A549 (cell line): ENCODE results near the gene SEPTIN1. TPM values are rescaled to one million over a fixed set of nuclear protein-coding genes. Genes with fewer than 3 reads are reported as not detected.

Experiments used
- ATAC-seq, 2 experiments: fragments of 200-7000 bp in 1 of 2; fragments of >200 bp in 1 of 2; cut with Nextera tagmentation in 1 of 2; cut with Tn5 transposase in 1 of 2; 3 replicates each; pipeline versions ENCODE4 v1.8.0 to v1.9.1; 2018 to 2020; ENCODE audit warnings: mild to moderate bottlenecking in 1 of 2, moderate library complexity in 1 of 2
- CTCF ChIA-PET: fragments of 300-600 bp; sonication (Branson Sonifier 250); formaldehyde crosslinking; extraction: SDS; loops from one replicate; lab custom pipeline; 2021; ENCODE audit warnings: antibody characterized with exemption, inconsistent platforms; lab: Yijun Ruan, JAX
- POLR2A ChIA-PET: fragments of 350-600 bp; formaldehyde crosslinking; extraction: SDS; loops from one replicate; lab custom pipeline; 2021; ENCODE audit warnings: antibody characterized with exemption, inconsistent platforms; lab: Yijun Ruan, JAX
- DNase-seq, 2 experiments: peaks; one replicate each; pipeline versions ENCODE4 v3.0.0 to v3.0.0-alpha.2; 2011 to 2016; ENCODE audit warnings: low read depth in 1 of 2, low spot score in 1 of 2
- FAIRE-seq: peaks from 2 replicates; lab custom pipeline; 2011; peaks lifted over from hg19 to GRCh38; lab: Jason Lieb, UNC
- H3K27ac ChIP-seq, 2 experiments: fragments of >200 bp; sonication (Bioruptor Twin); formaldehyde crosslinking; 3 replicates each; pipeline ENCODE4 v1.5.1; 2016 to 2017
- H3K4me1 ChIP-seq: fragments of >200 bp; sonication (Bioruptor Twin); formaldehyde crosslinking; 3 replicates; pipeline ENCODE4 v1.6.1; 2016
- H3K4me2 ChIP-seq: fragments of >200 bp; sonication (Bioruptor Twin); formaldehyde crosslinking; 3 replicates; pipeline ENCODE4 v1.6.1; 2016
- H3K4me3 ChIP-seq: fragments of >200 bp; sonication (Bioruptor Twin); formaldehyde crosslinking; 3 replicates; pipeline ENCODE4 v1.5.1; 2016
- H3K9me3 ChIP-seq: fragments of >200 bp; sonication (Bioruptor Twin); formaldehyde crosslinking; 3 replicates; pipeline ENCODE4 v1.6.1; 2016
- BCL3 ChIP-seq: fragments of >200 bp; sonication (Bioruptor Twin); formaldehyde crosslinking; IDR thresholded peaks from 3 replicates; pipeline ENCODE4 v1.6.1; 2016
- E2F6 ChIP-seq: IDR thresholded peaks from 2 replicates; pipeline ENCODE4 v1.6.1; 2012; ENCODE audit warnings: low read depth, borderline replicate concordance
- EHF ChIP-seq: fragments of 250-450 bp; sonication (Bioruptor Pico); IDR thresholded peaks from 2 replicates; pipeline ENCODE4 v1.5.0; 2020; ENCODE audit warnings: mild to moderate bottlenecking
- ELK1 ChIP-seq: fragments of 150-350 bp; IDR thresholded peaks from 2 replicates; pipeline ENCODE4 v1.6.1; 2014; ENCODE audit warnings: low read depth, mild to moderate bottlenecking, low read length
- ESRRA ChIP-seq: fragments of 150-350 bp; IDR thresholded peaks from 2 replicates; pipeline ENCODE4 v1.6.1; 2014; ENCODE audit warnings: mild to moderate bottlenecking, low read length, borderline replicate concordance
- FOSL2 ChIP-seq, 2 experiments: fragments of 450-650 bp in 1 of 2; fragments of >200 bp in 1 of 2; sonication (Bioruptor Twin) in 1 of 2; formaldehyde crosslinking; IDR thresholded peaks; 2 replicates each; pipeline versions ENCODE4 v1.5.0 to v1.6.1; 2016 to 2020; ENCODE audit warnings: mild to moderate bottlenecking in 1 of 2, moderate library complexity in 1 of 2
- GATA3 ChIP-seq: IDR thresholded peaks from 2 replicates; pipeline ENCODE4 v1.6.1; 2012; ENCODE audit warnings: borderline replicate concordance
- HDAC2 ChIP-seq: fragments of 200-600 bp; sonication (generic); IDR thresholded peaks from 2 replicates; pipeline ENCODE4 v1.6.1; 2016
- HES2 ChIP-seq: fragments of >200 bp; sonication (Bioruptor Twin); formaldehyde crosslinking; IDR thresholded peaks from 2 replicates; pipeline ENCODE4 v1.6.1; 2016
- HMGXB4 ChIP-seq: fragments of 250-450 bp; sonication (Bioruptor Pico); IDR thresholded peaks from 2 replicates; pipeline ENCODE4 v1.5.0; 2021; ENCODE audit warnings: mild to moderate bottlenecking, moderate library complexity, borderline replicate concordance
- JUN ChIP-seq, 2 experiments: fragments of >200 bp; sonication (Bioruptor Twin); formaldehyde crosslinking; IDR thresholded peaks; 2 replicates in 1 of 2; 3 replicates in 1 of 2; pipeline ENCODE4 v1.6.1; 2016 to 2017
- JUNB ChIP-seq: fragments of >200 bp; sonication (Bioruptor Twin); formaldehyde crosslinking; IDR thresholded peaks from 2 replicates; pipeline ENCODE4 v1.6.1; 2016
- MAFK ChIP-seq: fragments of 450-650 bp; IDR thresholded peaks from 2 replicates; pipeline ENCODE4 v1.6.1; 2014; ENCODE audit not compliant: partially characterized antibody
- MAX ChIP-seq: IDR thresholded peaks from 2 replicates; pipeline ENCODE4 v1.6.1; 2012
- MYC ChIP-seq: IDR thresholded peaks from 2 replicates; pipeline ENCODE4 v1.6.1; 2012; ENCODE audit warnings: mild to moderate bottlenecking, inconsistent platforms, low read length, improper control_type of control experiment, borderline replicate concordance
- NPAS2 ChIP-seq: fragments of 250-450 bp; sonication (Bioruptor Pico); IDR thresholded peaks from 2 replicates; pipeline ENCODE4 v1.8.0; 2022; ENCODE audit warnings: mild to moderate bottlenecking, moderate library complexity, borderline replicate concordance
- PBX3 ChIP-seq: IDR thresholded peaks from 2 replicates; pipeline ENCODE4 v1.6.1; 2012
- PHF8 ChIP-seq: fragments of 200-600 bp; sonication (generic); IDR thresholded peaks from 2 replicates; pipeline ENCODE4 v1.6.1; 2016; ENCODE audit warnings: low read depth, mild to moderate bottlenecking, antibody characterized with exemption, moderate library complexity, borderline replicate concordance
- POLR2A ChIP-seq: IDR thresholded peaks from 2 replicates; pipeline ENCODE4 v1.6.1; 2012; ENCODE audit warnings: mild to moderate bottlenecking, low read length
- RCOR1 ChIP-seq: fragments of 150-350 bp; IDR thresholded peaks from 2 replicates; pipeline ENCODE4 v1.6.1; 2014; ENCODE audit warnings: antibody characterized with exemption, low read length, low read depth
- RNF2 ChIP-seq: fragments of 200-600 bp; sonication (generic); IDR thresholded peaks from 2 replicates; pipeline ENCODE4 v1.6.1; 2016; ENCODE audit warnings: low read depth, mild to moderate bottlenecking, antibody characterized with exemption, moderate library complexity, borderline replicate concordance
- TP53 ChIP-seq: fragments of 250-450 bp; sonication (Bioruptor Pico); IDR thresholded peaks from 2 replicates; pipeline ENCODE4 v1.5.0; 2021; ENCODE audit warnings: mild to moderate bottlenecking, moderate library complexity
- USF2 ChIP-seq: fragments of 450-650 bp; IDR thresholded peaks from 2 replicates; pipeline ENCODE4 v1.6.1; 2014; ENCODE audit warnings: antibody characterized with exemption
- ZC3H11A ChIP-seq: fragments of 450-650 bp; IDR thresholded peaks from 2 replicates; pipeline ENCODE4 v1.6.1; 2014; ENCODE audit warnings: antibody characterized with exemption, mild to moderate bottlenecking
- WGBS: methylation state at CpG from one replicate; pipeline ENCODE4 v1.1.6; 2017; ENCODE audit errors: missing lambda C conversion rate; 5-methylcytosine and 5-hydroxymethylcytosine counted together
- polyA plus RNA-seq, 4 experiments: library from polyadenylated mRNA; depleted of rRNA in 3 of 4; stranded (reverse); fragments of >200 nt; fragmentation: RNase III in 1 of 4; extraction: RNeasy Plus Mini Kit Qiagen cat#74134 plus additional on column Dnase treatment in 1 of 4; gene quantifications; 2 replicates in 3 of 4; 3 replicates in 1 of 4; pipeline ENCODE4 v1.2.3, GENCODE V29; 2011 to 2017

The SEPTIN1 gene
- polyA plus RNA-seq, 2 of the 4 experiments (the other 2 are of a cell fraction) = 0.17 to 0.65 TPM

- CTCF ChIA-PET = interaction anchor here (0.7 to 7.5 kb wide), 9 partner anchors 10 to 294 kb away, joined by 3 to 149 read pairs (median 4); partner anchors contain the start of genes CD2BP2, DCTPP1, GDPD3 and ZNF48
- Histone ChIP-seq H3K4me1 (peaks cover 20% of the 10 kb centered on the region), H3K27ac (peak within 1 kb of the TSS; percentile 80 to 92), H3K4me3 (peak within 1 kb of the TSS; percentile 62), H3K4me2 (peak within 1 kb of the TSS; percentile 94), H3K9me3 (no peaks in the 10 kb centered on the region)
- TF ChIP-seq MAFK (peak; percentile 3), MYC (peak; percentile 89; the same call in 1 of the 2 replicates), JUN (IDR thresholded peaks at IDR 0.05) (peak; percentile 31 to 93; a peak in 3 of 5 replicates), HMGXB4 (CRISPR knock-in tag) (no peak), FOSL2 (IDR thresholded peaks at IDR 0.05) (no peak), FOSL2 (CRISPR knock-in tag; IDR thresholded peaks at IDR 0.05) (peak; percentile 10; the same call in 1 of the 2 replicates), USF2 (peak; percentile 82), TP53 (peak; percentile 18; the same call in 1 of the 2 replicates), POLR2A (peak; percentile 69), JUNB (no peak), EHF (no peak), GATA3 (no peak), NPAS2 (CRISPR knock-in tag) (no peak), MAX (peak; percentile 98), PBX3 (no peak), PHF8 (peak; percentile 85), BCL3 (peak; percentile 77; the same call in 2 of the 3 replicates), E2F6 (peak; percentile 60; the same call in 1 of the 2 replicates)
- POLR2A ChIA-PET = interaction anchor here (0.7 to 2.1 kb wide), 8 partner anchors 9 to 209 kb away, joined by 3 to 16 read pairs (median 7); partner anchors contain the start of genes DCTPP1 and ZNF48
- under 1% methylated on average over 23 of the region's 65 CpGs for WGBS
- FAIRE-seq = no peak
- ATAC-seq = peak; percentile 88 to 92
- DNase-seq = peak; percentile 83 to 90
Measured at GRCh38 chr16:30407102-30407803, 24.9 kb upstream of the SEPTIN1 start, which contains the start of gene ZNF771. Gene ZNF771, plus strand, starts transcription at chr16:30407606. Its CDS starts 448 bp downstream, at chr16:30408054.

- POLR2A ChIA-PET = interaction anchor here (1.0 to 2.1 kb wide), 6 partner anchors 9 to 36 kb away, joined by 3 to 16 read pairs (median 8); partner anchors contain the start of genes DCTPP1 and ZNF48
- 46% methylated on average over 14 of the region's 14 CpGs for WGBS
- H3K4me3 ChIP-seq = peak overlapping the region; percentile 62
- H3K4me2 ChIP-seq = peak overlapping the region; percentile 94
- no peak for DNase-seq
- peaks cover 20% of the 10 kb centered on the region for H3K4me1 ChIP-seq
- no peak for ATAC-seq
- H3K9me3 ChIP-seq = no peaks in the 10 kb centered on the region
- CTCF ChIA-PET = interaction anchor here (1.2 to 7.5 kb wide), 7 partner anchors 10 to 294 kb away, joined by 3 to 149 read pairs (median 4); partner anchors contain the start of genes DCTPP1, GDPD3 and ZNF48
- H3K27ac ChIP-seq = peak overlapping the region; percentile 80 to 92
- FAIRE-seq = no peak
- no peak for TF ChIP-seq EHF
- TF ChIP-seq RCOR1 = no peak
- TF ChIP-seq GATA3 = no peak
- no peak for TF ChIP-seq HDAC2
- no peak for TF ChIP-seq ELK1
- TF ChIP-seq PBX3 = no peak
- no peak for TF ChIP-seq RNF2
- no peak for TF ChIP-seq ESRRA
- no peak for TF ChIP-seq HES2
- TF ChIP-seq ZC3H11A = no peak
- no peak for TF ChIP-seq E2F6
Measured at GRCh38 chr16:30406795-30407101, 24.4 kb upstream of the SEPTIN1 start.
